NCI-H1105 (cell line): ENCODE results near the gene TET2.

Experiments used
- DNase-seq: peaks from one replicate; lab custom pipeline; 2025; lab: John Stamatoyannopoulos, UW

TET2 gene

GRCh38 chr4:105182211-105182610 lies 35.5 kb downstream of the TET2 start:
- DNase-seq: no peak

- DNase-seq: no peak
These were observed 37.8 kb downstream of the TET2 start for GRCh38 chr4:105184316-105184980.

GRCh38 chr4:105186701-105187161 lies 40.1 kb downstream of the TET2 start:
- DNase-seq: no peak

GRCh38 chr4:105189855-105190650 lies 43.4 kb downstream of the TET2 start:
- no peak for DNase-seq

GRCh38 chr4:105191621-105192210 lies 45.0 kb downstream of the TET2 start:
- no peak for DNase-seq

GRCh38 chr4:105192474-105192873 lies 45.8 kb downstream of the TET2 start:
- DNase-seq: no peak

GRCh38 chr4:105192910-105193309 lies 46.2 kb downstream of the TET2 start:
- no peak for DNase-seq

- no peak for DNase-seq
These were observed 46.9 kb downstream of the TET2 start for GRCh38 chr4:105193536-105193935.

- DNase-seq: no peak
These were observed 47.9 kb downstream of the TET2 start for GRCh38 chr4:105194328-105195231.

GRCh38 chr4:105196523-105197145 lies 50.0 kb downstream of the TET2 start:
- DNase-seq: no peak

- no peak for DNase-seq
These were observed 51.1 kb downstream of the TET2 start for GRCh38 chr4:105197777-105198176.

GRCh38 chr4:105198541-105198940 lies 51.9 kb downstream of the TET2 start:
- DNase-seq: no peak

- no peak for DNase-seq
These were observed 59.5 kb downstream of the TET2 start for GRCh38 chr4:105206214-105206613.

GRCh38 chr4:105207386-105207785 lies 60.7 kb downstream of the TET2 start:
- DNase-seq: no peak

GRCh38 chr4:105208561-105208960 lies 61.9 kb downstream of the TET2 start:
- no peak for DNase-seq

- no peak for DNase-seq
These were observed 64.2 kb downstream of the TET2 start for GRCh38 chr4:105210916-105211315.

- DNase-seq: no peak
These were observed 69.1 kb downstream of the TET2 start for GRCh38 chr4:105215609-105216313.

- DNase-seq: no peak
These were observed 78.8 kb downstream of the TET2 start for GRCh38 chr4:105225500-105225899.

- no peak for DNase-seq
These were observed 80.4 kb downstream of the TET2 start for GRCh38 chr4:105227054-105227453.

- no peak for DNase-seq
These were observed 83.6 kb downstream of the TET2 start for GRCh38 chr4:105230287-105230686.

- no peak for DNase-seq
These were observed 85.7 kb downstream of the TET2 start for GRCh38 chr4:105232374-105232773.
